GM19395 (cell line): Measurements from ENCODE around the gene SLC19A3.
"Not testable (repeated sequence)": the region's sequence is repeated elsewhere in the genome, so short reads cannot be mapped to it uniquely, and the experiment has no call there.

Experiments used
- ATAC-seq: cut with Tn5 transposase; IDR thresholded peaks from one replicate; pipeline ENCODE4 v1.9.1; 2021; ENCODE audit warnings: mild to moderate bottlenecking, moderate library complexity; ENCODE audit not compliant: unreplicated experiment

SLC19A3 gene

DNA sequence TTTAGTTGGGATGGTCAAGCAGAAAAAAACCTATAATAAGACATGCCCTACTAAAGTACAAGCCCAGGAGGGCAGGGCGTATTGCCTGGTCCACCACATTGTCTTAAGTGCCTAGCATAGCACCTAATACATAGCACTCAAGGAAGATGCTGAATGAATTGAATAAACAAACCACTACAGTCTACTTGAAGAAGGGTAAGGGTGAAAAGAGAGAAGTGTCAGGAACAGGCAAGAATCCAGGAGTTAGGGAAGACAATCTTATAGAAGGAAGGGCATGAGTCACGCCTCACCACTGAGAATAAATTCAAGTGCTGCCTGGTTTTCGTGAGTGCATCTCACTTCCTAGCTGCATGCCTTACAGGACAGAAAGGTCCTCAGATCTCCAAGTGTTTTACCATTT is 13.9 kb downstream of the SLC19A3 start:
- ATAC-seq: no peak

DNA sequence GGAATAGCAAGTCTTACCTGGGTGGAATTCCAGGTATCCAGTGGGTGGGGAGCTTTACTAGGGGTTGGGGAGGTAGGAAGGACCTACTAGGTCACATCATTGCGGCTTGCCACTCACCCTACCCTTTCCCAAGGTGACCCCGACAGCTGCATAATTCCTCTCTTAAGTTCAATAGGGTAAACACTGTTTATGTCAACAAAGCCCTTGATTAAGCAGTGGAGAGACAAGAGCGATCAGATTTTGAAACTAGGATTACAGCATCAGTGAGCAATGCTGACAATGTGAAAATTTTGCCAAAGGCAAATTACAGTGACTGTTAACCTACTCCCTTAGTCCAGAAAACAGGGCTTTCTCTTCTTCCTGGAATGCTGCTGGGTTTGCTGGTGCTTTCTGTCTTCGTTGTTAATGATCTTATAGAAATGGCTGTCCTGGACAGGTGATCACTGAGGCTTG is 14.5 kb downstream of the SLC19A3 start:
- no peak for ATAC-seq

DNA sequence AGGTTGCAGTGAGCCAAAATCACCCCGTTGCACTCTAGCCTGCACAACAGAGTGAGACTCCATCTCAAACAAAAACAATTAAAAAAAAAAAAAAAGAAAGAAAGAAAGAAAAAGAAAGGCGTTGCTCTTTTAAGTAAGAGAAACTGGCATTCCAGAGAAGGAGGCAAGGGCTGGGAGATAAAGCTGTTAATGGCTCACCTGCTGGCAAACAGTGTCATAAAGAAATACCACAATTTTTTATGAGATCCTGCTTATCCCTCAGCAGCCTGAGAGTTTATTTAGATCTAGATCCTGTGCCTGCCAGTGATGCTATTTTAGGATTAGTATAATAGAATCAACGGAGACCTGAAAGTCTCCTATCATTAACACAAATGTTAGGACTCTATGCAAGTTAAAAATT is 16.3 kb downstream of the SLC19A3 start:
- ATAC-seq: no peak

DNA sequence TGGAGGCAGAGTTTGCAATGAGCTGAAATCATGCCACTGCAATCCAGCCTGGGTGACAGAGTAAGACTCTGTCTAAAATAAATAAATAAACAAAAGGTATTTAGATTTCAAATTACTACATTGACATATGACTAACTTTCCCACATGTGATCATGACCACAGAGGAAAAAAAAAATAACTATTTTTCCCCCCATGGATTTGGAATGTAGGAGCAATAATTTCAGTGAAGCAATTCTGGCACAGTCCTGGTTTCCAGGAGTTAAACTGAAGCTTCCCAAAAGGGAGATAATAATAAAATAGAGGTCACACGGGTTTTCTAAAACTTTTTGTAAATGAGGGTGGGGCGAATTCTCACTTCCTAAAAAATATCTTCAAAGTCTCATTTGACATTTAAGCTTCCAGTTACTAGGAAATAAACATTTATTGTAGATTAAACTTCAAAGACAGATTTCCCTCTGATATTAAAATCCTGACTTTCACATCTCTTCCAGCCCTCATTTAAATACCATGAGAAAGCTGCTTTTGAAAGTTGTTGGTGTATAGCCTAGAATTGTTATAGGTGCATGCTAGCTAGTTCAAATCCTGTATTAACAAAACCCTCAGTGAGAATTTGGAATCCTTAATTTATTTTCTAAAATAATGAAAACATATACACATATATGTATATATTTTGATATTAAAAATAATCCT is 20.7 kb downstream of the SLC19A3 start:
- ATAC-seq: no peak

DNA sequence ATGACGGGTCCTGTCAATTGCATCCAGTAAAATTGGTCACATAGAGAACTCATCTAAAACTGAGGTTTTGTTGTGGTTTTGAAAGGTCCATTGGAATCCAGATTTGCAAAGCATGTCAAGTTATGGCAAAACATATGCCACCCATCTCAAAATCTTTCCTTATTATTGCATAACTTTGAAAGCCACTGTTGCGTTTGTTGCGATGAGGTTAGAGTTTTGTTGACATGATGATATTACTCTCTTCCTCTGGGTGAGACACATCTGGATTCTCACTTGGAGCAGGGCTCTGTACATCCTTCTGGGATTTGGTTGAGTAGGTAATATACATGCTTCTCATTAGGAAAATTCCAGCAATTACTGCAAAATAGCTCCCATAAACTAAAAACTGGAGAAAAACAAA is 30.6 kb downstream of the SLC19A3 start:
- no peak for ATAC-seq

DNA sequence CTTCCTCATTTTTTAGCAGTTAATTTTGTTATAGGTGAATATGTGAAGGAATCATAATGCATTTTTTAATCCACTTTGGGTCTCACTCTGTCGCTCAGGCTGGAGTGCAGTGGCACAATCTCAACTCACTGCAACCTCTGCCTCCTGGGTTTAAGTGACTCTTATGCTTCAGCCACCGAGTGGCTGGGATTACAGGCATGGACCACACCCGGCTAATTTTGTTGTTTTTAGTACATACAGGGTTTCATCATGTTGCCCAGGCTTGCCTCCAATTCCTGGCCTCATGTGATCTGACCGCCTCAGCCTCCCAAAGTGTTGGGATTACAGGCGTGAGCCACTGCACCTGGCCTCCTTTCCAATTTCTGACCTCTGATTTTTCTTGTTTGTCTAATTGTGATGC is 33.6 kb downstream of the SLC19A3 start:
- no peak for ATAC-seq

DNA sequence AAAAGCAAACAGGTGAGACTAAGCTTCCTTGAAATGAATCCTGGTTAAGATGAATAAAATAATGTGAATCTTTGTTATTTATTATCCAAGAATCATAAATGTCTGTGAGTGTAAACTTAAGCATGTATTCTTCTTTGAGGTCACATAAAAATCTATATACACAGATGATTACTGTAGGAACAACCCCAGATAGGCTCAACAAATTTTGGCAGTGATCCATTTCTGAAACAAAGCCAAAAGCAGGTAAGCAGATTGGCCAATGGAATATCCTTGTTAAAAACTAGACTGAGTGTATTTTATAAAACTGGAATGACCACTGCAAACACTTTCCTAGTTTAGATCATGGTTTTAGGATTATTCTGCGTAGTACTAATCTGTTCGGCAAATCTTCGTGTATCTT is 39.9 kb downstream of the SLC19A3 start:
- no peak for ATAC-seq

DNA sequence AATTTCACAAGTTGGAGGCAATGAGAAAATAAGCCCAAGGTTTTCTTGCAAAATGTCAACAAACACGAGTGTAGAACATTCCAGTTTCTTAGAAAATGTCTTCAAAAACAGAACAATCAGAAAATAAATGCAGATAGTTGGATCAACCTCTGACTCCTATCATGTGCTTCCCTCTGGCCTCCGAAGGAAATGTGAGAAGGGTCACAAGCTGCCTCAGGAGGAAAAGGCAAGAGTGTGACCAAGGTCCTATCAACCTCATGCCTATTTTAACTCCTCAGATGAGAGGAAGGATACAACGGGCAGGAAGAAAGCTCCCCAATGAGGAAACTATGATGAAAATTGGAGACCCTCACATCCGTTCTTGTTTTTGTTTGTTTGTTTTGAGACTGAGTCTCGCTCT is 43.3 kb downstream of the SLC19A3 start:
- no peak for ATAC-seq

DNA sequence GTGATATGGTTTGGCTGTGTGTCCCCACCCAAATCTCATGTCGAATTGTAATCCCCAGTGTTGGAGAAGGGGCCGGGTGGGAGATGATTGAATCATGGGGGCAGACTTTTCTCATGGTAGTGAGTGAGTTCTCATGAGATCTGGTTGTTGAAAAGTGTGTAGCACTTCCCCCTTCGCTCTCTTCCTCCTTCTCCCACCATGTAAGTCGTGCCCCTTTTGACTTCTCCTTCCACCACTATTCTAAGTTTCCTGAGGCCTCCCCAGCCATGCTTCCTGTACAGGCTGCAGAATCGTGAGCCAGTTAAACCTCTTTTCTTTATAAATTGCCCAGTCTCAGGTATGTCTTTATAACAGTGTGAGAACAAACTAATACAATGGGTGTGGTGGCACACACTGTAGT is 44.2 kb downstream of the SLC19A3 start:
- ATAC-seq: not testable (repeated sequence)

DNA sequence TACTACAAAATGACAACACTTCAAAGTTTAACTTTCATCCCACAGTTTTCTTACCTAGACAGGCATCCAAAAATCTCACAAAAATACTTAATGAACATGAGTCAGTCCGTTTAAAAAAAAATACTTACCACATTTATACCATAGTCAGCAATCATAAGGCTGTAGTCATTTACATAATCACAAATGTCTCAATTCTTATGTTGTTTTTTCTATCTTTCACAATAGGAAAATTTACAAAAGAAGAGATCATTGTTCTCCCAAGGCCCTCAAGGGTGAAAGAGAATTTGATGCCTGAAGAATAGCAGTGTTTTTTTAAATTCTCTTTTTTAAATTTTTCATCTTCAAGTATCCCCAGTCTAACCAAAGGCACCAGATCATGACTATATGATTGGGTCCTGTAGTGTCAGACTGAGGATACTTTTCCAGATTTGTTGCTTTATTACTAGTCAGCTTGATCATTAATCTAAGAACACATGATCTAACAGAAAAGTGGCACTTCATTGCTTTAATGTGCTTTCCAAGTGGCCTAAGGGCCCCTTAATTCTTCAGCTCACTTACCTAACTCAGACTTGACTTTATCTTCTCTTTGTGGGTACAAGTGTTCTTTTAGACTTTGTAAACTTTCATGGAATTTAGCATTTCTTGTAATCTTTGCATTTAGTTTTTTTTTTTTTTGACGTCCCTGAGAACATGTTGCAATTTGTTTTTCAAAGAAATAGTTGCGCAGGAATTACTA is 46.5 kb downstream of the SLC19A3 start:
- no peak for ATAC-seq

DNA sequence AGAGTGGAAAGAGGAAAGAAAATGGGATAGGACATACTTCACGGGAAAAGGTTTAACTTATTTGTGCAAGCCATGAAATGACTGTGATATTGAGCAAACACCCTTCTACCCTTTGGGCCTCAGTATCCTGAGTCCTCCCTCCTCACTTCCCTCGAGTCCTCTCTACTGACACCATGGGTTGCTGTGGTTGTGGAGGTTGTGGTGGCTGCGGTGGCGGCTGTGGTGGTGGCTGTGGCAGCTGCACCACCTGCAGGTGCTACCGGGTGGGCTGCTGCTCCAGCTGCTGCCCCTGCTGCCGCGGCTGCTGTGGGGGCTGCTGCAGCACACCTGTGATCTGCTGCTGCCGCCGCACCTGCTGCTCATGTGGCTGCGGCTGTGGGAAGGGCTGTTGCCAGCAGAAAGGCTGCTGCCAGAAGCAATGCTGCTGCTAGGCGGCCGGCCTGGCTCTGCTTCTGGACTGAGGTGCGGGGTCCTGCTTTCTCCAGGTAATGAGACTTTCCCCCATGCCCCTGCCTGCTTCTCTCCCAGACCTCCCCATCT is 51.1 kb downstream of the SLC19A3 start, which contains the start of gene SCYGR5:
TSS of gene SCYGR5 (plus strand) at position 174 of the 540 bp plus-strand sequence. CDS start at position 174, 0 bp downstream.
- not testable (repeated sequence) for ATAC-seq

DNA sequence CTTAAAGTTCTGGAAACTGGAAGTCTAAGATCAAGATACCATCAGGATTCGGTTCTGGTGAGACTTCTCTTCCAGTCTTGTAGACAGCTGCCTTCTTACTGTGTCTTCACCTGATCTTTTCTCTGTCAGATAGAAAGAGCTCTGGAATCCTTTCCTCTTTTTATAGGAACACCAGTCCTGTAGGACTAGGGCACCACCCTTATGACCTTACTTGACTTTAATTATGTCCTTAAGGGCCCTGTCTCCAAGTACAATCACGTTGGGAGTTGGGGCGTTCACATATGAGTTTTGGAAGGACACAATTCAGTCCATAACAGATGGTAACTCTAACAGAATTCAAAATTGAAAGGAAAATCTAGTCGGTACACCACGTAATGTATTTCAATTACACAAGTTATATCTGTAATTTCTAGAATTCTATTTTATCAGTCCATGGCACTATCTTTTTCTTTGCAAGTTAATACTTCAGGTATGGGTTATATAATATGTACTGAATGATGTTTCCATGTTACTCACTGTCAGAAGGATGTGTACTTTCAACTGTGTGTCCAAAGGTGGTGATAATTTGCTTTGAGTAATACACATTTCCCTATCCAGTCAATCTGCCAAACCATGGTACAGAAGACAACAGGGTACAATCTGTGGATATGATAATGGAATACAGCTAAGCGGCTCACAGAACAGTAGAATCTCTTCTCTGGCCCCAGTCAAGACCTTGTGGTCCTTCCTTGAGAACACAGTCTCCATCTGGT is 52.5 kb downstream of the SLC19A3 start:
- no peak for ATAC-seq

DNA sequence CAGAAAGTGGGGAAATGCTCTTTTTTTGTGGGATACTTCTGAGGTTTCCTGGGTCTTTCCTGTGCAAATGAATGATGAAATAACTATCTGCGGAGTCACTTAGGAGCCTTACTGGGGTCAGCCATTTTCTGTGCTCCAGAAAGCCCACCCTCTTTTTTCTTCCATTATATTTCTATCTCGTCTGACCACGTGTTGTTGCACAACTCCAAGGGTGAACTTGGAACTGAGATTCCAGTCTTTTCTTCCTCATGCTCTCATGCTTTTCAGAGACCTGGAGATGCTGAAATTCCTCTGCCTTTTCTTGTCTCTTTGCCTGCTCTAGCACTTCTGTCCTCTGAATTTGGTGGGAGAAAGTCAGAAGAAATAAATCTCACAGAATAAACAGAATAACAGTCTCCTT is 56.0 kb downstream of the SLC19A3 start:
- ATAC-seq: no peak

DNA sequence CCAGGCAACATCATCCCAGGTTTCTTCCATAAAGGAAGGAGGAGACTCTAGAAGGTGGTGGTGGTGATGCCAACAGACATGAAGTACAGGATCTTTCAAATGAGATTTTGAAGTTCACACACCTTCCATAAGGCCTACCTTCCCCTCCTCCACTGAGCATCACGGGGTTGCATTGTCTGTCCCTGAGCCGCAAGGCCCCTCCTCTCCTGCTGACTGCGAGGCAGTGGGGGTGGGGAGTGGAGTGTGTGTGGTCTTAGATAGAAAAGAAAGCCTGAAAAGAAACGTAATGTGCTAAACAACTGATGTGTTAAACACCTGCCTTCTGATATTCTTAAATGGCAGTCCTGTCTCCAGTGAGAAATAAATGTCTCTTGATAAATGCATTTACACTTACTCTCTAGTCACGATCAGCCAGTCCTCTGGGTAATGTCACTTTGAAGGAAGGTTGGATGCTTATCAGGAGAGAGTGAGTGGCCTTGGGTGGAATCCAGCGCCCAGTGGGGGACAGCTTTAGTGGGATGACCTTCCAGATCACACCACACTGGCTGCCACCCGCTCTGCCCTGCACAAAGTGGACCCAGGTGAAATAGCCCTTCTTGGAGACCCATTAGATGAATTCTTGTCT is 56.7 kb downstream of the SLC19A3 start:
- ATAC-seq: no peak

DNA sequence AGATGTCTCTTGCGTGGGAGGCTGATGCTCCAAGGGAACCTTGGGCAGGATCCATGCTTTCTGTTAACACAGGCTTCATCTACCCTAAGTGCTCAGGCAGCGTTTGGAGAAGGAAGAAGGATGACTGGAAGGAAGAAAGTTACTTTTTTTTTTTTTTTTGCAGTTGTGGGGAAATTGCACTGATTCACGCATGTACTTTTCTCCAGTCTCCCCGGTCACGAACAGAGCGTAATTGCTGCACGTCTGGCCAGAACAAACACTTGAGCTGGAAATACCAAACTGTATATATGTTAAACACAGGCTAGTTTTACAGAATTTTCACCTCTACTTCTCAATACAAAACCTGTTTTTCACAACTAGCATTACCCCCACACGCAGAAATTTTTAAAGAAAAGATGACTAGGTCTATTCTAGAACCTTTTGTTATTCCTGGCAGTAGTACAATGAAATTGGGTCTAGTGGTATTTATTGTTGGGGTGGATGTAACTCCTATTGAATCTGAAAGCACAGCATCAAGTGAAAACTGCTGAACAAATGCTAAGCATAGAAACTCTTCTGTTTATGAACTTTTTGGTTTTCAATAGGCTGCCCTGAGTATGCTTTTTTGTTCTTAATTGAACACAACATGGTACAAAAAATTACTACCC is 60.5 kb downstream of the SLC19A3 start:
- no peak for ATAC-seq

DNA sequence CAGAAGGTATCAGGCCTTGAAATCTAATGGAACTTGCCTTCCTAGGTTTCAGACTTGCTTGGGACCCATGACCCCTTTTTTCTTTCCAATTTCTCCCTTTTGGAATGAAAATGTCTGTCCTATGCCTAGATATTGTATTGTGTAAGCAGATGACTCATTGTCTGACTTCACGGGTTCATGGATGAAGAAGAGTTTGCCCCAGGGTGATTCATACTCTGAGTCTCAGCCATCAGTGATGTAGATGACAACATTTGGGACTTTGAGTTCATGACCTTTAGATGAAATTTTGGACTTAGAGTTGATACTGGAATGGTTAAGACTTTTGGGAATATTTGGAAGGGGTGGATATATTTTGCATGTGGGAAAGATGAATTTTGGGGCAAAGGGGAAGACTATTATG is 62.4 kb downstream of the SLC19A3 start:
- ATAC-seq: no peak

DNA sequence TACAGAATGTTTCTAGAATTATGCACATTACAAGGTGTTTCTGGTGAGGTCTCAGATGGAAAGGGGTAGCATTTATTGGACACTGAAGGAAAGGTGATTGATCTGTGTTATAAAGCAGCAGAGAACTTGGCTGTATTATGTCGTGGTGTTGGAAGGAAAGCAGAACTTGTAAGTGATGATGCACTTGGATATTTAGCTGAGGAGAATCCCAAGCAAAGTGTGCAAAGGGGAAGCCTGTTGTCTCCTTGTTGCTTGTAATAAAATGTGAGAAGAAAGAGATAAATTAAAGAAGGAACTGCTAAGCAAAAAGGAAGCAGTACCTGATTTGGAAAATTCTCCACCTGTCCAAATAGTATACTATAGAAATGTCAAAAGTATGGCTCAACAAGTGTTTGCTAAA is 63.4 kb downstream of the SLC19A3 start:
- no peak for ATAC-seq

DNA sequence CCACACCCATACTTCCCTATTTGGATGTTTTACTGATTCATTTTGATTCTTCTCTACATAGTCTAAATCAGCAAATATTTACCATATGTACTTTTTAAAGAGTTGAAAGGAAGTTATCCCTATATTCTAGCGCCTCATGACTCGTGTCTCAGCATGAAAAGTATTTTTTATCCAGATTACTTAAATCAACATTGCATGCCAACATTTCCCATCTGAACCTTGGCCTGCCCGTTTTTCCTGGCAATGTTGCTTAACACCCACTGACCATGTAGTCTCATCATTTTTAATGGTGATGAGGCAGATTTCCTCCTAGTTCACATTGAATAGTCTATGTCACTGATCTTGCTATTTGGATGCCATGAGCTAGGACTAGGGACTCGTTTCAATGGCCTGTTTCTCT is 64.4 kb downstream of the SLC19A3 start:
- no peak for ATAC-seq

DNA sequence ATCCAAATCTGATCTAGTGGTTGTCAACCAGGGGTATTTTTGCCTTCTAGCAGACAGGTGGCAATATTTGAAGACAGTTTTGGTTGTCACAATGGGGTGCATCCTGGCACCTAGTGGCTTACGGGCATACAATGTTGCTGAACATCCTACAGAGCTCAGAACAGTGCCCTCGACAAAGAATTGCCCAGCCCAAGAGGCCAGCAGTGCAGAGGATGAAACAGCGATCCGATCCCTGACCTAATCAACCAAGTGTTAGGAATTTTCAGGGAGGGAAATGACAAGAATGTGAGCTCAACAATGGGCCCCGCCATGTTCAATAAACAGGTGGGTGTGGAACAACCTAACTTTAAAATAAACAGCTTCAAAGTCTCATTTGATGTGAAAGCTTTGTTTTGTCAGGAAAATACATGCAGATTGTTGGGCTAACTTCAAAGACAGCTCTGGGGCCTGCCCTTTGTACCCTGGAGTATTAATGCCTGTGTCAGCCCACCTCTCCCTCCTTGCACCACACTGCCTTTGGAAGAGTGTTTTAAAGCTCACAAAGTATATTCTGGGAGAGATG is 73.8 kb downstream of the SLC19A3 start:
- no peak for ATAC-seq

DNA sequence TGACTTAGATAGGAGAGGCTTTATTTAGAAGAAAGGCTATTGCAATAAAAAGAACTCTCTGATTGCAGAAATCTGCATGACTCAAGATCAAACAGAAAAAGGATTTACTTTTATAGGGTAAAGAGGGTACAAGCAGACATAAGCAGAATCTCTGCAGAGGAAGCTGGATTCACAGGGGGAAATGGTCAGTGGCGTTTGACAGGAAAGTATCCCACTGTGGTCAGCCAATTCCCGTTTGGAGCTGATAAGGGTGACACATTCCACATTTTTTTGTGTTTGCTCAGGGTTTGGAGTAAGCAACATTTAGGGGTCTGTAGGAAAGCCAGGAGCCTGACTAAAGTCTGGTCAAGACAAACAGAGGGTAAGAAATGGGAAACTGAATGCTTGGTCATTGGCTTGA is 75.2 kb downstream of the SLC19A3 start:
- ATAC-seq: no peak
